Measurements from ENCODE around the gene MINDY3. TPM values are rescaled to one million over a fixed set of nuclear protein-coding genes. Genes with fewer than 3 reads are reported as not detected.
A peak's percentile ranks its signal among the peaks of the same experiment; 100 is the strongest.
"Not testable (repeated sequence)": the region's sequence is repeated elsewhere in the genome, so short reads cannot be mapped to it uniquely, and the experiment has no call there.

The MINDY3 gene
- polyA plus RNA-seq, 6 donors from 2014 or later, result 2.8 to 8.3 (median 7.1) TPM

- no peak for DNase-seq
- no peak for ATAC-seq (ENCODE audit: low read depth in 2 of 2)
- Mint-ChIP-seq H3K9me3 (peaks cover 7 to 39% (median 12%) of the 10 kb centered on the region in 7 donors), H3K27ac (peak overlapping the region in 1 of 6 donors; percentile 5), H3K4me1 (no peaks in the 10 kb centered on the region), H3K36me3 (peaks cover 45 to 54% of the 10 kb centered on the region in 2 donors), H3K27me3 (no peaks in the 10 kb centered on the region), H3K4me3 (peak overlapping the region in 1 of 8 donors; percentile 17)
These were observed 84.8 kb downstream of the MINDY3 start for GRCh38 chr10:15775513-15775912.

- H3K4me3 Mint-ChIP-seq; H3K4me1 Mint-ChIP-seq; H3K27me3 Mint-ChIP-seq; ATAC-seq (ENCODE audit: low read depth in 2 of 2); H3K27ac Mint-ChIP-seq; DNase-seq: not testable (repeated sequence)
- peaks cover 40 to 49% of the 10 kb centered on the region in 2 donors for H3K36me3 Mint-ChIP-seq
- peaks cover 7 to 39% (median 12%) of the 10 kb centered on the region in 7 donors for H3K9me3 Mint-ChIP-seq
These were observed 85.8 kb downstream of the MINDY3 start for GRCh38 chr10:15774534-15774933.

GRCh38 chr10:15764892-15765454, 95.3 kb downstream of the MINDY3 start:
- H3K4me3 Mint-ChIP-seq, result no peak overlapping the region
- H3K36me3 Mint-ChIP-seq, result peaks cover 0 to 9% of the 10 kb centered on the region in 2 donors
- H3K9me3 Mint-ChIP-seq, result peaks cover 8 to 20% (median 11%) of the 10 kb centered on the region in 7 donors
- no peaks in the 10 kb centered on the region for H3K4me1 Mint-ChIP-seq
- DNase-seq (no peak), ATAC-seq (ENCODE audit: low read depth in 2 of 2) (no peak)
- H3K27me3 Mint-ChIP-seq, result no peaks in the 10 kb centered on the region
- H3K27ac Mint-ChIP-seq, result no peak overlapping the region

GRCh38 chr10:15763006-15763405, 97.3 kb downstream of the MINDY3 start:
- peak overlapping the region in 1 of 8 donors; percentile 57 for H3K4me3 Mint-ChIP-seq
- DNase-seq (no peak), ATAC-seq (ENCODE audit: low read depth in 2 of 2) (no peak)
- no peak overlapping the region for H3K27ac Mint-ChIP-seq
- H3K27me3 Mint-ChIP-seq, result peaks cover 0 to 11% (median 6%) of the 10 kb centered on the region in 3 donors
- peaks cover 0 to 9% of the 10 kb centered on the region in 2 donors for H3K36me3 Mint-ChIP-seq
- H3K9me3 Mint-ChIP-seq, result peaks cover 8 to 20% (median 11%) of the 10 kb centered on the region in 7 donors
- no peaks in the 10 kb centered on the region for H3K4me1 Mint-ChIP-seq

- not testable (repeated sequence) for H3K4me3 Mint-ChIP-seq; DNase-seq; ATAC-seq (ENCODE audit: low read depth in 2 of 2); H3K36me3 Mint-ChIP-seq; H3K4me1 Mint-ChIP-seq; H3K27ac Mint-ChIP-seq
- Mint-ChIP-seq H3K27me3 (peaks cover 0 to 11% (median 6%) of the 10 kb centered on the region in 3 donors), H3K9me3 (peaks cover 8 to 19% (median 8%) of the 10 kb centered on the region in 7 donors)
These were observed 98.1 kb downstream of the MINDY3 start for GRCh38 chr10:15762239-15762638.

GRCh38 chr10:15761224-15761623, 99.1 kb downstream of the MINDY3 start:
- H3K4me3 Mint-ChIP-seq; ATAC-seq (ENCODE audit: low read depth in 2 of 2); H3K27ac Mint-ChIP-seq; H3K36me3 Mint-ChIP-seq; DNase-seq; H3K4me1 Mint-ChIP-seq: not testable (repeated sequence)
- peaks cover 7 to 19% (median 8%) of the 10 kb centered on the region in 7 donors for H3K9me3 Mint-ChIP-seq
- peaks cover 5 to 15% (median 11%) of the 10 kb centered on the region in 3 donors for H3K27me3 Mint-ChIP-seq

GRCh38 chr10:15760681-15761080, 99.6 kb downstream of the MINDY3 start:
- peak overlapping the region in 1 of 6 donors; percentile 81 for H3K27ac Mint-ChIP-seq

GRCh38 chr10:15759265-15759664, 101.0 kb downstream of the MINDY3 start:
- Mint-ChIP-seq H3K27me3 (peaks cover 7 to 19% (median 15%) of the 10 kb centered on the region in 3 donors), H3K4me1 (no peaks in the 10 kb centered on the region), H3K27ac (no peak overlapping the region), H3K4me3 (no peak overlapping the region), H3K36me3 (peaks cover 2% of the 10 kb centered on the region in 2 donors), H3K9me3 (peaks cover 0 to 13% (median 5%) of the 10 kb centered on the region in 7 donors)
- DNase-seq (no peak), ATAC-seq (ENCODE audit: low read depth in 2 of 2) (no peak)

More at GRCh38 chr10:15760681-15761080, 99.6 kb downstream of the MINDY3 start:
- H3K4me3 Mint-ChIP-seq, result no peak overlapping the region
- peaks cover 0 to 9% of the 10 kb centered on the region in 2 donors for H3K36me3 Mint-ChIP-seq
- no peaks in the 10 kb centered on the region for H3K4me1 Mint-ChIP-seq
- peaks cover 7 to 19% (median 8%) of the 10 kb centered on the region in 7 donors for H3K9me3 Mint-ChIP-seq
- no peak for ATAC-seq (ENCODE audit: low read depth in 2 of 2)
- H3K27me3 Mint-ChIP-seq, result peaks cover 7 to 19% (median 15%) of the 10 kb centered on the region in 3 donors
- no peak for DNase-seq

- Mint-ChIP-seq H3K4me1 (no peaks in the 10 kb centered on the region), H3K9me3 (peaks cover 0 to 13% (median 5%) of the 10 kb centered on the region in 7 donors), H3K4me3 (no peak overlapping the region), H3K36me3 (peaks cover 0 to 4% of the 10 kb centered on the region in 2 donors), H3K27me3 (peaks cover 7 to 19% (median 15%) of the 10 kb centered on the region in 3 donors), H3K27ac (no peak overlapping the region)
- DNase-seq (no peak), ATAC-seq (ENCODE audit: low read depth in 2 of 2) (no peak)
These were observed 101.7 kb downstream of the MINDY3 start for GRCh38 chr10:15758618-15759017.

GRCh38 chr10:15754937-15755336, 105.4 kb downstream of the MINDY3 start:
- H3K4me3 Mint-ChIP-seq, result no peak overlapping the region
- peaks cover 15 to 33% (median 29%) of the 10 kb centered on the region in 3 donors for H3K27me3 Mint-ChIP-seq
- H3K27ac Mint-ChIP-seq, result no peak overlapping the region
- no peaks in the 10 kb centered on the region for H3K9me3 Mint-ChIP-seq
- DNase-seq (no peak), ATAC-seq (ENCODE audit: low read depth in 2 of 2) (no peak)
- peaks cover 0 to 4% of the 10 kb centered on the region in 2 donors for H3K36me3 Mint-ChIP-seq
- no peaks in the 10 kb centered on the region for H3K4me1 Mint-ChIP-seq

GRCh38 chr10:15751046-15751445, 109.3 kb downstream of the MINDY3 start:
- Mint-ChIP-seq H3K4me1 (no peaks in the 10 kb centered on the region), H3K27me3 (peaks cover 10 to 36% (median 26%) of the 10 kb centered on the region in 3 donors), H3K36me3 (peaks cover 0 to 4% of the 10 kb centered on the region in 2 donors), H3K9me3 (no peaks in the 10 kb centered on the region), H3K27ac (no peak overlapping the region), H3K4me3 (no peak overlapping the region)
- ATAC-seq (ENCODE audit: low read depth in 2 of 2) (no peak), DNase-seq (no peak)

GRCh38 chr10:15748126-15748525, 112.2 kb downstream of the MINDY3 start:
- Mint-ChIP-seq H3K27ac (no peak overlapping the region), H3K9me3 (no peaks in the 10 kb centered on the region), H3K27me3 (peaks cover 16 to 37% (median 22%) of the 10 kb centered on the region in 3 donors), H3K36me3 (no peaks in the 10 kb centered on the region), H3K4me1 (no peaks in the 10 kb centered on the region), H3K4me3 (peak overlapping the region in 1 of 8 donors; percentile 32)
- ATAC-seq (ENCODE audit: low read depth in 2 of 2) (no peak), DNase-seq (no peak)

GRCh38 chr10:15747632-15748031, 112.7 kb downstream of the MINDY3 start:
- ATAC-seq (ENCODE audit: low read depth in 2 of 2) (no peak), DNase-seq (no peak)
- Mint-ChIP-seq H3K4me3 (no peak overlapping the region), H3K27ac (no peak overlapping the region), H3K36me3 (no peaks in the 10 kb centered on the region), H3K27me3 (peaks cover 17 to 32% (median 17%) of the 10 kb centered on the region in 3 donors), H3K4me1 (no peaks in the 10 kb centered on the region), H3K9me3 (no peaks in the 10 kb centered on the region)

- ATAC-seq (ENCODE audit: low read depth in 2 of 2) (no peak), DNase-seq (no peak)
- Mint-ChIP-seq H3K36me3 (no peaks in the 10 kb centered on the region), H3K4me1 (no peaks in the 10 kb centered on the region), H3K27me3 (peaks cover 12 to 38% (median 23%) of the 10 kb centered on the region in 3 donors), H3K9me3 (no peaks in the 10 kb centered on the region), H3K4me3 (no peak overlapping the region), H3K27ac (no peak overlapping the region)
These were observed 114.6 kb downstream of the MINDY3 start for GRCh38 chr10:15745751-15746150.

All from naive B cell (primary cell).